ENCODE measurements around the gene ASPSCR1. TPM values are rescaled to one million over a fixed set of nuclear protein-coding genes. Genes with fewer than 3 reads are reported as not detected.

ASPSCR1 gene
- total and polyA plus RNA-seq, 4 experiments from 2014 or later, result 25.1 to 40.6 (median 38.6) TPM

DNA sequence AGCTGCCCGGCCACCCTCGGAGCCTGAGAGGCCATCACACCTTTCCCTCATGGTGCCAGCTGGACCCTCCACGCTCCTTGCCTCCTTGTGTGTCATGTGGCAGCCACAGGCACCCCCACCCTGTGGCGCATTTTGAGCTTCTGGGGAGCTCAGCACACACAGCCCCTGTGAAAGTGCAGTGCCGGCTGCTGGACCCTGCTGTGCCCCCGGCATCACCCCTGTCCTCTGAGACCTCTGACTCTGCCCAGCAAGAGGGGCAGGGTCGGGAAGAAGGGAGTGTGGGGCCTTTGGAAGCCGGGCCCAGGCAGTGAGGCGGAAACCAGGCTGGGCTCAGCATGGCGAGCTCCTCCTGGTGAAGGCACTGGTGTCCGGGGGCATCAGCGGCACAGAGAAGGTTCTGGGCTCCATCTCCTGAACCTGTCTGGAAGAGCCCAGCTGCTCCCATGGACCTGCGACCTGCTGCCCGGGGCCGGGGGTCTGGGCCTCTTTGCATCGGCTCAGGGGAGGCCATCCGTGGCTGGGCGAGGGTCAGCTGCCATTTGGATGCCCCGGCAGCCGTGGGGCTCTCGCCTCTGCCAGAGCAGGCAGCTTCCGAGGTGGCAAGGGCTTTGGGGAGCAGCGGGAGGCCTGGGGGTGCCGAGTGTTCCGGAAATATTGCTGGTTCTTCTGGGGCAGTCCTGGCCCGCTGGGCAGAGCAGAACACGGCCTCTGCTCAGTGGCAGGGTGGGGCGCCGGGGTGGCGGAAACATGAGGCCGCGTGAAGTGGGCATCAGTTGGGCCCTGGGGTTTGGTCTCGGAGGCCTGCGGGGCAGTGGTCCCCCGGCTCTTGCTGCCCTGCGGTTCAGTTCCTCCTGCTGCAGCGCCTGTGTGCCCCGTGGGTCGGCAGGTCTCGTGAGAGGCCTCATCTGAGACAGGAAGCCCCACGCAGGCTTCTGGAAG is 27.4 kb downstream of the ASPSCR1 start:
- Mint-ChIP-seq H3K36me3 (no peaks in the 10 kb centered on the region), H3K4me3 (no peak overlapping the region), H3K9me3 (no peaks in the 10 kb centered on the region), H3K4me1 (peaks cover 0 to 1% (median 0%) of the 10 kb centered on the region in 4 donors), H3K27ac (no peak overlapping the region), H3K27me3 (no peaks in the 10 kb centered on the region)
- no peak overlapping the region for H3K27ac ChIP-seq (ENCODE audit: low read depth, low read length)
- no peaks in the 10 kb centered on the region for H3K9me3 ChIP-seq (ENCODE audit: control insufficient read depth in 1 of 2, low read length in 2 of 2)
- H3K4me3 ChIP-seq (ENCODE audit: low read length in 2 of 2), result no peak overlapping the region
- H3K27me3 ChIP-seq (ENCODE audit: insufficient read depth, low read length), result no peaks in the 10 kb centered on the region
- POLR2A ChIA-PET (ENCODE audit: partially characterized antibody), result no interaction called here
- no peak for DNase-seq
- H3K4me1 ChIP-seq (ENCODE audit: insufficient read depth, low read length), result no peaks in the 10 kb centered on the region
- intact Hi-C loops (cut with micrococcal nuclease), result no loop called here
- CTCF ChIA-PET (ENCODE audit: partially characterized antibody), result no interaction called here
- H3K36me3 ChIP-seq (ENCODE audit: insufficient read depth, low read length), result no peaks in the 10 kb centered on the region

DNA sequence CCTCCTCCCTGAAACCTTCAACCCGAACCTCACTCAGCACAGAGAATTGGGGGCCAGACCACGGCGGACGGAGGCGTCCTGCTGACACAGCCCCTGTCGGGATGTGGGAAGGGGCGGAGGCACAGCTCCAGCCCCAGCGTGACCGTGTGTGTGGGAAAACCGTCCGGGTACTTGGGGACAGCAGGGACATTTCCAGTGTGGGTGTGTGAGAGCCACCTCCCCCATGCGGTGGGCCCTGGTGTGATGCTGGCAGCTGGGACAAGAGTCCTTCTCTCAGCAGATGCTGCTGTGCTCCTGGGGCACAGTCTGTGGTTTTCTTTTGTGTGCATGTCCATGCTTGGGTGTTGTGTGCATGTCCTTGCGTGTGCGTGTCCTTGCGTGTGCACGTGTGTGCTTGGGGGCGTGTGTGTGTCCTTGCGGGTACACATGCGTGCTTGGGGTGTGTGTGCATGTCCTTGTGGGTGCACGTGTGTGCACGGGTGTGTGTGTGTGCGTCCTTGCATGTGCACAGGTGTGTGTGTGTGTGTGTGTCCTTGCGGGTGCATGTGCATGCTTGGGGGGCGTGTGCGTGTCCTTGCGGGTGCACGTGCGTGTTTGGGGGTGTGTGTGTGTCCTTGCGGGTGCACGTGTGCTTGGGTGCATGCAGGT is 28.4 kb downstream of the ASPSCR1 start:
- ChIA-PET CTCF (ENCODE audit: partially characterized antibody) (no interaction called here), POLR2A (ENCODE audit: partially characterized antibody) (no interaction called here)
- peak overlapping the region in 1 of 7 donors; percentile 48 for H3K27ac Mint-ChIP-seq

GRCh38 chr17:82006468-82007227 is 29.2 kb downstream of the ASPSCR1 start:
- no peak overlapping the region for H3K4me3 Mint-ChIP-seq
- ChIA-PET POLR2A (ENCODE audit: partially characterized antibody) (no interaction called here), CTCF (ENCODE audit: partially characterized antibody) (no interaction called here)
- no peaks in the 10 kb centered on the region for H3K9me3 Mint-ChIP-seq
- Histone ChIP-seq H3K27me3 (ENCODE audit: insufficient read depth, low read length) (no peaks in the 10 kb centered on the region), H3K9me3 (ENCODE audit: control insufficient read depth in 1 of 2, low read length in 2 of 2) (no peaks in the 10 kb centered on the region), H3K4me3 (ENCODE audit: low read length in 2 of 2) (no peak overlapping the region), H3K36me3 (ENCODE audit: insufficient read depth, low read length) (no peaks in the 10 kb centered on the region), H3K27ac (ENCODE audit: low read depth, low read length) (no peak overlapping the region), H3K4me1 (ENCODE audit: insufficient read depth, low read length) (no peaks in the 10 kb centered on the region)
- intact Hi-C loops (cut with micrococcal nuclease), result no loop called here
- H3K36me3 Mint-ChIP-seq, result no peaks in the 10 kb centered on the region
- H3K27ac Mint-ChIP-seq, result peak overlapping the region in 1 of 7 donors; percentile 48
- no peak for DNase-seq
- H3K4me1 Mint-ChIP-seq, result peaks cover 0 to 1% (median 0%) of the 10 kb centered on the region in 4 donors
- no peaks in the 10 kb centered on the region for H3K27me3 Mint-ChIP-seq

More for the DNA sequence above, 28.4 kb downstream of the ASPSCR1 start:
- Mint-ChIP-seq H3K9me3 (no peaks in the 10 kb centered on the region), H3K27me3 (no peaks in the 10 kb centered on the region), H3K4me3 (no peak overlapping the region), H3K4me1 (peaks cover 0 to 1% (median 0%) of the 10 kb centered on the region in 4 donors), H3K36me3 (no peaks in the 10 kb centered on the region)
- no peak overlapping the region for H3K4me3 ChIP-seq (ENCODE audit: low read length in 2 of 2)
- H3K9me3 ChIP-seq (ENCODE audit: control insufficient read depth in 1 of 2, low read length in 2 of 2), result no peaks in the 10 kb centered on the region
- H3K27me3 ChIP-seq (ENCODE audit: insufficient read depth, low read length), result no peaks in the 10 kb centered on the region
- no peaks in the 10 kb centered on the region for H3K4me1 ChIP-seq (ENCODE audit: insufficient read depth, low read length)
- DNase-seq, result no peak
- H3K27ac ChIP-seq (ENCODE audit: low read depth, low read length), result no peak overlapping the region
- no peaks in the 10 kb centered on the region for H3K36me3 ChIP-seq (ENCODE audit: insufficient read depth, low read length)
- intact Hi-C loops (cut with micrococcal nuclease), result no loop called here

DNA sequence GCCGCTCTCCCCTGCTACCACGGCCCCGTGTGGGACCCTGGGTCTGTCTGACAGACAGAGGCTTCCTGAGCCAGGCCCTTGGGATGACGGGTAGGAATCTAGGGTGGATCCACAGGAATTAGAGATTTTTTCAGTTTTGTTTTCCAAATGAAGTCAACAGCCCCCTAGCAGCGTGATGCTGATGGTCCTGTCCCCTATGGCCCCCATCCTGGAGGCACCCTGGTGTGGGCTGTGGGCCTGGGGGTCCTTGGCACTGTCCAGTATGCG is 29.7 kb downstream of the ASPSCR1 start:
- Histone ChIP-seq H3K36me3 (ENCODE audit: insufficient read depth, low read length) (no peaks in the 10 kb centered on the region), H3K27ac (ENCODE audit: low read depth, low read length) (no peak overlapping the region), H3K27me3 (ENCODE audit: insufficient read depth, low read length) (no peaks in the 10 kb centered on the region), H3K4me3 (ENCODE audit: low read length in 2 of 2) (no peak overlapping the region), H3K9me3 (ENCODE audit: control insufficient read depth in 1 of 2, low read length in 2 of 2) (no peaks in the 10 kb centered on the region), H3K4me1 (ENCODE audit: insufficient read depth, low read length) (no peaks in the 10 kb centered on the region)
- ChIA-PET POLR2A (ENCODE audit: partially characterized antibody) (no interaction called here), CTCF (ENCODE audit: partially characterized antibody) (no interaction called here)
- Mint-ChIP-seq H3K9me3 (no peaks in the 10 kb centered on the region), H3K4me3 (no peak overlapping the region), H3K27ac (no peak overlapping the region), H3K27me3 (no peaks in the 10 kb centered on the region), H3K4me1 (peaks cover 0 to 1% (median 0%) of the 10 kb centered on the region in 4 donors), H3K36me3 (no peaks in the 10 kb centered on the region)
- intact Hi-C loops (cut with micrococcal nuclease), result no loop called here
- no peak for DNase-seq

DNA sequence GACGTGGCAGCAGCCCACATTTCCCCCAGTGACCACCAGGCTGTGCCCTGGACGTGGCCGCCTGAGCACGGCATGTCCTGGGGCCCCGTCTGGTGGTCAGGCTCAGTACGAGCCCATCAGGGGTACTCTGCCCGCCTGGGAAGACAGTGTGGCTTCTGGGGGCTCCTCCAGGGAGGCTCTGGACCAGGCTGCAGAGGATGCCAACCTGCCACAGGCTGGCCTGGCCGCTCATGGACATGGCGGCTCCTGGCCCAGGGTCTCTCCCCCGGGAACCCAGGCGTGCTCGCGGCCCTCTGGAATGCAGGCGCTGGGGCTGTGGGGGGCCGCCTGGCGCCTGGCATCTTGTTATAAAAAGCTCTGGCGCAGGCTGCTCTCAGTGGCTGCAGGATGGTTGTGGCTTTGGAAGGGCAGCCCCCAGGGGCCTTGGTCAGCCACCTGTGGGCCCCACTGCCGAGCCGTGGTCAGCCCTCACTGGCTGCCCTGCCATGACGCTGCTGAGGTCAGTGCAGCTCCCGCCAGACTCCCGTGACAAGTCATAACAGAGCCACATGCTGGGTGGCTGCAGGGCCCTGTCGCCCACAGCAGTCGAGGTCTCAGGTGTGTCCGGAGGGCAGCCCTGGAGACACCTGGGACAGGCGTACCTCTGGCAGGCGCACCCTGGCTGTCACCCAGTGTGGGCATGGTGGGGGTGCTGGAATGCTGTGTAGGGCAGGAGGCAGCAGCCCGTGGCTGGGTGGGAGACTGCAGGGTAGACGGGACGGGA is 30.2 kb downstream of the ASPSCR1 start:
- H3K36me3 ChIP-seq (ENCODE audit: insufficient read depth, low read length), result no peaks in the 10 kb centered on the region
- no peak overlapping the region for H3K4me3 ChIP-seq (ENCODE audit: low read length in 2 of 2)
- H3K9me3 Mint-ChIP-seq, result no peaks in the 10 kb centered on the region
- no peaks in the 10 kb centered on the region for H3K27me3 Mint-ChIP-seq
- no peak overlapping the region for H3K27ac ChIP-seq (ENCODE audit: low read depth, low read length)
- intact Hi-C loops (cut with micrococcal nuclease), result no loop called here
- H3K4me1 ChIP-seq (ENCODE audit: insufficient read depth, low read length), result no peaks in the 10 kb centered on the region
- H3K4me1 Mint-ChIP-seq, result peaks cover 0 to 1% (median 0%) of the 10 kb centered on the region in 4 donors
- H3K9me3 ChIP-seq (ENCODE audit: control insufficient read depth in 1 of 2, low read length in 2 of 2), result no peaks in the 10 kb centered on the region
- no peaks in the 10 kb centered on the region for H3K36me3 Mint-ChIP-seq
- ChIA-PET POLR2A (ENCODE audit: partially characterized antibody) (no interaction called here), CTCF (ENCODE audit: partially characterized antibody) (no interaction called here)
- DNase-seq, result no peak
- peak overlapping the region in 1 of 7 donors; percentile 10 for H3K27ac Mint-ChIP-seq
- no peaks in the 10 kb centered on the region for H3K27me3 ChIP-seq (ENCODE audit: insufficient read depth, low read length)
- H3K4me3 Mint-ChIP-seq, result no peak overlapping the region

- no peaks in the 10 kb centered on the region for H3K4me1 ChIP-seq (ENCODE audit: insufficient read depth, low read length)
- H3K27me3 ChIP-seq (ENCODE audit: insufficient read depth, low read length), result no peaks in the 10 kb centered on the region
- Mint-ChIP-seq H3K4me3 (no peak overlapping the region), H3K36me3 (no peaks in the 10 kb centered on the region), H3K9me3 (no peaks in the 10 kb centered on the region), H3K27ac (no peak overlapping the region), H3K4me1 (peaks cover 0 to 1% (median 0%) of the 10 kb centered on the region in 4 donors), H3K27me3 (no peaks in the 10 kb centered on the region)
- CTCF ChIA-PET (ENCODE audit: partially characterized antibody), result no interaction called here
- POLR2A ChIA-PET (ENCODE audit: partially characterized antibody), result no interaction called here
- H3K36me3 ChIP-seq (ENCODE audit: insufficient read depth, low read length), result no peaks in the 10 kb centered on the region
- no peak overlapping the region for H3K4me3 ChIP-seq (ENCODE audit: low read length in 2 of 2)
- no peak overlapping the region for H3K27ac ChIP-seq (ENCODE audit: low read depth, low read length)
- intact Hi-C loops (cut with micrococcal nuclease), result no loop called here
- no peaks in the 10 kb centered on the region for H3K9me3 ChIP-seq (ENCODE audit: control insufficient read depth in 1 of 2, low read length in 2 of 2)
- DNase-seq, result no peak
Measured at GRCh38 chr17:82008258-82008940, 31.0 kb downstream of the ASPSCR1 start.
